Activated naive CD8-positive, alpha-beta T cell treated with anti-CD3 and anti-CD28 coated beads, Interleukin-2, amount 50 U/mL, for 16 hours (primary cell): Measurements from ENCODE around the gene CASP1.

Experiments
- DNase-seq: peaks from one replicate; pipeline ENCODE4 v3.0.0-alpha.2; 2020; ENCODE audit warnings: low read depth, low spot score

CASP1 gene

GRCh38 chr11:104984808-104985207 lies 50.1 kb downstream of the CASP1 start:
- no peak for DNase-seq

DNA sequence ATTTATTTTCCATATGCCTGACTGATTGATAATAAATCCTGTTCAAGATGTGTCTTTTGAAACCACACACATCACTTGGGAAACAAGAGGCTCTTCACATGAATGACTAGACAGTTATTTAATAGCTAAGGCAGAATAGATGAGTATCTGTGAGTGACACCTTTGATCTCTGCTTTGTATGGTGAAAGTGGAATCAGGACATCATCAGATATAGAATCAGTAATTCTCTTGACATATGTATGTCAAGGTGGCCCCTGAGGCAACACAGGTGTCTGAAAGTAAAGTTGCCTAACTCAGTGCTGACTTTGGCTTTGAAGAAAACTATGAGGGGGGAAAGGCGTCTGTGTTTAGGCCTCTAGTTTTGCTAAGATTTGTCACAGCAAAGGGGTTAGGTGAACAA lies 55.1 kb downstream of the CASP1 start:
- DNase-seq: no peak
